K562 (cell line): ENCODE measurements around the gene PNPLA7. TPM values are rescaled to one million over a fixed set of nuclear protein-coding genes. Genes with fewer than 3 reads are reported as not detected.
A peak's percentile ranks its signal among the peaks of the same experiment; 100 is the strongest.

Experiments
- ATAC-seq: fragments of 200-7000 bp; cut with Tn5 transposase; 3 replicates; pipeline ENCODE4 v1.9.1; 2020; ENCODE audit warnings: moderate library complexity
- BruUV-seq: library from RNA; stranded (reverse); fragments of 400-500 nt; replicated peaks from 2 replicates; lab custom pipeline; 2021; lab: Mats Ljungman, UMichigan
- CTCF ChIA-PET: fragments of 300-600 bp; formaldehyde crosslinking; extraction: SDS; loops from one replicate; lab custom pipeline; 2021; ENCODE audit warnings: low intra/inter-chr PET ratio; lab: Yijun Ruan, JAX
- POLR2A ChIA-PET: fragments of 300-600, 350-650 bp; sonication (Branson Sonifier 250); formaldehyde crosslinking; extraction: SDS; loops from one replicate; lab custom pipeline; 2021; ENCODE audit warnings: antibody characterized with exemption, inconsistent platforms; lab: Yijun Ruan, JAX
- DNase-seq, 4 experiments: peaks; one replicate each; pipeline versions ENCODE4 v3.0.0 to v3.0.0-alpha.2; 2011 to 2018; ENCODE audit warnings: low spot score in 3 of 4, mixed read lengths in 3 of 4; ENCODE audit errors: extremely low read depth in 1 of 4
- FAIRE-seq: peaks from 2 replicates; lab custom pipeline; 2011; peaks lifted over from hg19 to GRCh38; lab: Jason Lieb, UNC
- H2AFZ ChIP-seq: 2 replicates; pipeline ENCODE4 v1.6.0; 2011; ENCODE audit warnings: low read depth, low read length, control low read depth, inconsistent platforms
- H3K27ac ChIP-seq: fragments of 200-600 bp; 3 replicates; pipeline ENCODE4 v1.8.0; 2011; ENCODE audit warnings: low read depth, mild to moderate bottlenecking, control low read depth, inconsistent platforms, low read length, moderate library complexity, mixed read lengths; ENCODE audit errors: extremely low read depth
- H3K27me3 ChIP-seq, 2 experiments: fragments of 300-600 bp in 1 of 2; 2 replicates in 1 of 2; 3 replicates in 1 of 2; pipeline versions ENCODE4 v1.6.0 to v1.8.0; 2011; ENCODE audit warnings: inconsistent platforms in 2 of 2, low read length in 2 of 2, mild to moderate bottlenecking in 1 of 2, mixed read lengths in 1 of 2, moderate library complexity in 1 of 2; ENCODE audit not compliant: control insufficient read depth in 2 of 2, insufficient read depth in 2 of 2
- H3K36me3 ChIP-seq: fragments of 300-600 bp; 3 replicates; pipeline ENCODE4 v1.8.0; 2011; ENCODE audit warnings: mild to moderate bottlenecking, low read length, inconsistent platforms; ENCODE audit not compliant: control insufficient read depth, insufficient read depth
- H3K4me1 ChIP-seq, 2 experiments: fragments of 200-600 bp in 1 of 2; replicated peaks in 1 of 2; 2 replicates in 1 of 2; 3 replicates in 1 of 2; pipeline versions ENCODE4 v1.5.1 to v1.8.0; 2011; ENCODE audit warnings: inconsistent platforms in 2 of 2, low read length in 2 of 2, mild to moderate bottlenecking in 1 of 2, mixed read lengths in 1 of 2, moderate library complexity in 1 of 2; ENCODE audit not compliant: control insufficient read depth in 2 of 2, insufficient read depth in 2 of 2
- H3K4me2 ChIP-seq: 2 replicates; pipeline ENCODE4 v1.6.1; 2011; ENCODE audit warnings: low read length, control low read depth, inconsistent platforms, mixed read lengths; ENCODE audit not compliant: insufficient read depth
- H3K4me3 ChIP-seq: fragments of 200-600 bp; sonication (generic), shearing (Covaris generic); 2 replicates; pipeline ENCODE4 v1.5.1; 2016; ENCODE audit warnings: control low read depth, inconsistent platforms
- H3K79me2 ChIP-seq: fragments of 200-600 bp; 3 replicates; pipeline ENCODE4 v1.8.0; 2011; ENCODE audit warnings: low read length, inconsistent platforms; ENCODE audit not compliant: control insufficient read depth, insufficient read depth
- H3K9ac ChIP-seq, 2 experiments: 2 replicates each; pipeline versions ENCODE4 v1.6.0 to v1.6.1; 2011; ENCODE audit warnings: low read depth in 2 of 2, low read length in 2 of 2, control low read depth in 1 of 2, inconsistent platforms in 1 of 2, mild to moderate bottlenecking in 1 of 2, mixed read lengths in 1 of 2; ENCODE audit not compliant: insufficient read depth in 1 of 2
- H3K9me1 ChIP-seq: one replicate; pipeline ENCODE4 v1.6.0; 2011; ENCODE audit warnings: inconsistent platforms, mild to moderate bottlenecking, low read length, moderate library complexity; ENCODE audit not compliant: control insufficient read depth, insufficient read depth
- H3K9me3 ChIP-seq: replicated peaks from 2 replicates; pipeline ENCODE4 v1.5.1; 2011; ENCODE audit warnings: low read depth, low read length, inconsistent platforms; ENCODE audit not compliant: control insufficient read depth, insufficient read depth
- H4K20me1 ChIP-seq: replicated peaks from 2 replicates; pipeline ENCODE4 v1.6.1; 2011; ENCODE audit warnings: low read length, inconsistent platforms, mixed read lengths; ENCODE audit not compliant: control insufficient read depth, insufficient read depth
- CBX3 ChIP-seq, 2 experiments: IDR thresholded peaks; 1 replicate in 1 of 2; 2 replicates in 1 of 2; pipeline ENCODE4 v1.6.1; 2012; ENCODE audit warnings: inconsistent platforms in 2 of 2, low read length in 2 of 2, borderline replicate concordance in 1 of 2, control low read depth in 1 of 2
- CTBP1 ChIP-seq: fragments of 450-650 bp; IDR thresholded peaks from 2 replicates; pipeline ENCODE4 v1.6.1; 2016; ENCODE audit warnings: borderline replicate concordance
- E2F5 ChIP-seq: sonication (generic); formaldehyde crosslinking; IDR thresholded peaks from 2 replicates; pipeline ENCODE4 v1.8.0; 2022; ENCODE audit warnings: mild to moderate bottlenecking, missing genetic modification reagents
- E2F6 ChIP-seq, 2 experiments: IDR thresholded peaks; 2 replicates each; pipeline ENCODE4 v1.6.1; 2011; ENCODE audit warnings: borderline replicate concordance in 1 of 2, control low read depth in 1 of 2, low read depth in 1 of 2, low read length in 1 of 2, mild to moderate bottlenecking in 1 of 2, mixed read lengths in 1 of 2, moderate library complexity in 1 of 2; ENCODE audit not compliant: insufficient read depth in 1 of 2, insufficient read length in 1 of 2, poor library complexity in 1 of 2, severe bottlenecking in 1 of 2; ENCODE audit errors: extremely low read depth in 1 of 2
- HMGXB4 ChIP-seq: sonication (generic); formaldehyde crosslinking; IDR thresholded peaks from 2 replicates; pipeline ENCODE4 v1.8.1; 2023; ENCODE audit warnings: mild to moderate bottlenecking, missing genetic modification reagents
- MLLT1 ChIP-seq, 2 experiments: fragments of 450-650 bp; IDR thresholded peaks; 2 replicates each; pipeline ENCODE4 v1.6.1; 2016
- STAT5B ChIP-seq: fragments of 250-450 bp; sonication (Bioruptor Pico); IDR thresholded peaks from 2 replicates; pipeline ENCODE4 v1.8.0; 2021; ENCODE audit warnings: mild to moderate bottlenecking, inconsistent platforms
- TFAP4 ChIP-seq: sonication (generic); formaldehyde crosslinking; IDR thresholded peaks from 2 replicates; pipeline ENCODE4 v1.8.0; 2022; ENCODE audit warnings: missing genetic modification reagents, mild to moderate bottlenecking, moderate library complexity, borderline replicate concordance
- ZFX ChIP-seq: sonication (generic); formaldehyde crosslinking; IDR thresholded peaks from 2 replicates; pipeline ENCODE4 v1.8.0; 2022; ENCODE audit warnings: mild to moderate bottlenecking, missing genetic modification reagents, moderate library complexity
- WGBS: fragments of 100-300 bp; shearing (Covaris generic); methylation state at CpG from one replicate; pipeline ENCODE4 v1.1.6; 2016; ENCODE audit warnings: low coverage, mixed read lengths; ENCODE audit not compliant: insufficient coverage; ENCODE audit errors: missing lambda C conversion rate; 5-methylcytosine and 5-hydroxymethylcytosine counted together
- in situ Hi-C: fragments of 300-500 bp; cut with MboI; formaldehyde crosslinking; loops from 4 replicates; pipeline ENCODE4 v1.15.0; 2018; ENCODE audit warnings: inconsistent platforms, mixed read lengths
- intact Hi-C: fragments of 100-400 bp; cut with micrococcal nuclease; formaldehyde crosslinking; loops from 2 replicates; pipeline ENCODE4 v1.14.2; 2022
- polyA plus RNA-seq, 8 experiments: library from polyadenylated mRNA; depleted of rRNA in 4 of 8; stranded (reverse) in 5 of 8; unstranded in 3 of 8; fragments of >200 nt; fragmentation: Nextera tagmentation in 2 of 8; fragmentation: Illumina TruSeq in 1 of 8; extraction: Ambion mirVana in 2 of 8; extraction: Trizol in 1 of 8; gene quantifications; 2 replicates each; pipeline versions ENCODE4 v1.2.1 to v1.2.3, GENCODE V29; 2011 to 2014; ENCODE audit warnings: inconsistent platforms in 1 of 8, missing spikeins in 1 of 8
- total RNA-seq, 7 experiments: library from RNA; depleted of rRNA in 6 of 7; stranded (reverse); fragments of >200 nt in 6 of 7; fragmentation: Illumina TruSeq in 2 of 7; extraction: Trizol in 2 of 7; gene quantifications; 2 replicates each; pipeline versions ENCODE4 v1.2.1 to v1.2.3, GENCODE V29; 2011 to 2021; ENCODE audit warnings: low replicate concordance in 1 of 7

PNPLA7 gene
- total and polyA plus RNA-seq, 9 of the 15 experiments (the other 6 are each of a cell fraction or from before 2014, with no cell fraction given): 0.01 to 0.85 (median 0.19) TPM; not detected in 1

GRCh38 chr9:137459601-137460362 is 90.4 kb downstream of the PNPLA7 start:
- peak overlapping the region; percentile 59; the same call in 1 of the 2 replicates for H3K4me3 ChIP-seq
- peak overlapping the region; percentile 62 to 97 for H3K9ac ChIP-seq
- no TSS peak for BruUV-seq
- H3K9me1 ChIP-seq: no peaks in the 10 kb centered on the region
- peaks cover 12% of the 10 kb centered on the region for H3K79me2 ChIP-seq
- peaks cover 18 to 98% of the 10 kb centered on the region in 2 experiments for H3K4me1 ChIP-seq
- in situ Hi-C loops: no loop called here
- H4K20me1 ChIP-seq: no peaks in the 10 kb centered on the region
- 9% methylated on average over 12 of the region's 15 CpGs for WGBS
- intact Hi-C loops: loop anchor here (2.0 kb wide), 1 partner anchor 33 kb away; no protein-coding TSS in a partner anchor
- H2AFZ ChIP-seq: peak overlapping the region; percentile 86
- H3K27ac ChIP-seq: peak overlapping the region; percentile 87
- ATAC-seq: peak; percentile 1; the same call in 1 of the 3 replicates
- peak; percentile 56 for FAIRE-seq
- ChIA-PET POLR2A (interaction anchor here (0.7 to 0.8 kb wide), 2 partner anchors 9 kb away, joined by 3 to 4 read pairs; no protein-coding TSS in a partner anchor), CTCF (no interaction called here)
- peaks cover 33% of the 10 kb centered on the region; the same call in 1 of the 3 replicates for H3K36me3 ChIP-seq
- peak overlapping the region; percentile 64 for H3K4me2 ChIP-seq
- no peak for DNase-seq
- H3K27me3 ChIP-seq: no peaks in the 10 kb centered on the region
- H3K9me3 ChIP-seq: no peaks in the 10 kb centered on the region
- no peak; the same call in 1 of the 2 replicates for TF ChIP-seq CTBP1
- TF ChIP-seq MLLT1 (IDR thresholded peaks at IDR 0.05): no peak
- TF ChIP-seq E2F5 (CRISPR knock-in tag): 0 out of 2 replicates have a peak, but pooled peaks have one; percentile 62
- 0 out of 3 replicates have a peak, but pooled peaks of 1 of the 2 experiments have one; percentile 17 for TF ChIP-seq CBX3 (IDR thresholded peaks at IDR 0.05; ENCODE audit: borderline replicate concordance in 1 of 2, low read length in 2 of 2)
- 0 out of 2 replicates have a peak, but pooled peaks have one; percentile 23 for TF ChIP-seq TFAP4
- 0 out of 2 replicates have a peak, but pooled peaks have one; percentile 32 for TF ChIP-seq ZFX
- no peak for TF ChIP-seq HMGXB4
- no peak for TF ChIP-seq STAT5B
- TF ChIP-seq E2F6 (IDR thresholded peaks at IDR 0.05; ENCODE audit: borderline replicate concordance in 1 of 2, extremely low read depth in 1 of 2, insufficient read depth in 1 of 2, insufficient read length in 1 of 2, low read depth in 1 of 2, low read length in 1 of 2, poor library complexity in 1 of 2, severe bottlenecking in 1 of 2): peak in 1 of 2 experiments; percentile 42
